Right atrium auricular region (tissue), 2 donors: ENCODE results near the gene ROGDI. TPM values are rescaled to one million over a fixed set of nuclear protein-coding genes. Genes with fewer than 3 reads are reported as not detected.
A peak's percentile ranks its signal among the peaks of the same experiment; 100 is the strongest.

Experiments
- DNase-seq: peaks from one replicate; pipeline ENCODE4 v3.0.0-alpha.2; 2019; ENCODE audit warnings: low spot score
- H3K27ac ChIP-seq, 2 donors: fragments of 200-600 bp; sonication (generic); 1 replicate in 1 of 2; 2 replicates in 1 of 2; pipeline ENCODE4 v1.5.1; 2016 to 2019
- H3K27me3 ChIP-seq, 2 donors: fragments of 200-600 bp; sonication (generic); one replicate each; pipeline versions ENCODE4 v1.5.1 to v1.6.0; 2017 to 2019
- H3K36me3 ChIP-seq: fragments of 200-600 bp; sonication (generic); one replicate; pipeline ENCODE4 v1.5.1; 2016
- H3K4me1 ChIP-seq, 2 donors: fragments of 200-600 bp; sonication (generic); one replicate each; pipeline versions ENCODE4 v1.5.1 to v1.6.0; 2017 to 2019
- H3K4me3 ChIP-seq, 2 donors: fragments of 200-600 bp; sonication (generic); 1 replicate in 1 of 2; 2 replicates in 1 of 2; pipeline ENCODE4 v1.5.1; 2017 to 2019; ENCODE audit warnings: mild to moderate bottlenecking in 1 of 2, moderate library complexity in 1 of 2
- H3K9me3 ChIP-seq, 2 donors: fragments of 200-600 bp; sonication (generic); one replicate each; pipeline ENCODE4 v1.5.1; 2019
- total RNA-seq, 2 donors: library from RNA; depleted of rRNA; stranded (reverse); fragments of >200 nt; gene quantifications; one replicate each; pipeline ENCODE4 v1.1.0, GENCODE V29; 2016
- TF ChIP-seq, protein P1 (sequence below), 2 donors: fragments of 200-600 bp; sonication (generic); IDR thresholded peaks; one replicate each; pipeline ENCODE4 v1.5.1; 2019; ENCODE audit warnings: antibody characterized with exemption in 2 of 2

Gene ROGDI
- total RNA-seq, result 10 to 100 TPM; 50.0 to 65.6 TPM

- Histone ChIP-seq H3K36me3 (peaks cover 28% of the 10 kb centered on the region), H3K27me3 (no peaks in the 10 kb centered on the region), H3K4me1 (peaks cover 0 to 47% of the 10 kb centered on the region in 2 donors), H3K4me3 (peak within 1 kb of the TSS; percentile 81 to 87), H3K27ac (peak within 1 kb of the TSS; percentile 88 to 94), H3K9me3 (no peaks in the 10 kb centered on the region)
- DNase-seq, result peak; percentile 74
- TF ChIP-seq, protein P1, sequence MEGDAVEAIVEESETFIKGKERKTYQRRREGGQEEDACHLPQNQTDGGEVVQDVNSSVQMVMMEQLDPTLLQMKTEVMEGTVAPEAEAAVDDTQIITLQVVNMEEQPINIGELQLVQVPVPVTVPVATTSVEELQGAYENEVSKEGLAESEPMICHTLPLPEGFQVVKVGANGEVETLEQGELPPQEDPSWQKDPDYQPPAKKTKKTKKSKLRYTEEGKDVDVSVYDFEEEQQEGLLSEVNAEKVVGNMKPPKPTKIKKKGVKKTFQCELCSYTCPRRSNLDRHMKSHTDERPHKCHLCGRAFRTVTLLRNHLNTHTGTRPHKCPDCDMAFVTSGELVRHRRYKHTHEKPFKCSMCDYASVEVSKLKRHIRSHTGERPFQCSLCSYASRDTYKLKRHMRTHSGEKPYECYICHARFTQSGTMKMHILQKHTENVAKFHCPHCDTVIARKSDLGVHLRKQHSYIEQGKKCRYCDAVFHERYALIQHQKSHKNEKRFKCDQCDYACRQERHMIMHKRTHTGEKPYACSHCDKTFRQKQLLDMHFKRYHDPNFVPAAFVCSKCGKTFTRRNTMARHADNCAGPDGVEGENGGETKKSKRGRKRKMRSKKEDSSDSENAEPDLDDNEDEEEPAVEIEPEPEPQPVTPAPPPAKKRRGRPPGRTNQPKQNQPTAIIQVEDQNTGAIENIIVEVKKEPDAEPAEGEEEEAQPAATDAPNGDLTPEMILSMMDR (IDR thresholded peaks at IDR 0.05), result no peak
Observed at GRCh38 chr16:4801962-4802658, at the start of gene ROGDI. TSS of gene ROGDI (minus strand) at chr16:4802633. CDS start at chr16:4802571, 62 bp downstream.

GRCh38 chr16:4850211-4850610 is 47.8 kb upstream of the ROGDI start:
- H3K27me3 ChIP-seq, result no peaks in the 10 kb centered on the region
- H3K9me3 ChIP-seq, result no peaks in the 10 kb centered on the region
- H3K36me3 ChIP-seq, result peaks cover 18% of the 10 kb centered on the region
- no peak overlapping the region for H3K27ac ChIP-seq
- TF ChIP-seq, protein P1 (IDR thresholded peaks at IDR 0.05), result no peak
- H3K4me1 ChIP-seq, result peaks cover 0 to 61% of the 10 kb centered on the region in 2 donors
- DNase-seq, result no peak
- H3K4me3 ChIP-seq, result no peak overlapping the region

- Histone ChIP-seq H3K9me3 (no peaks in the 10 kb centered on the region), H3K4me1 (peaks cover 0 to 63% of the 10 kb centered on the region in 2 donors), H3K27me3 (no peaks in the 10 kb centered on the region), H3K4me3 (peak overlapping the region; percentile 70 to 99), H3K27ac (peak overlapping the region; percentile 97 to 99), H3K36me3 (peaks cover 22% of the 10 kb centered on the region)
- peak; percentile 63 for DNase-seq
- TF ChIP-seq, protein P1 (IDR thresholded peaks at IDR 0.05), result no peak
Observed at GRCh38 chr16:4847774-4848587, 45.5 kb upstream of the ROGDI start.

DNA sequence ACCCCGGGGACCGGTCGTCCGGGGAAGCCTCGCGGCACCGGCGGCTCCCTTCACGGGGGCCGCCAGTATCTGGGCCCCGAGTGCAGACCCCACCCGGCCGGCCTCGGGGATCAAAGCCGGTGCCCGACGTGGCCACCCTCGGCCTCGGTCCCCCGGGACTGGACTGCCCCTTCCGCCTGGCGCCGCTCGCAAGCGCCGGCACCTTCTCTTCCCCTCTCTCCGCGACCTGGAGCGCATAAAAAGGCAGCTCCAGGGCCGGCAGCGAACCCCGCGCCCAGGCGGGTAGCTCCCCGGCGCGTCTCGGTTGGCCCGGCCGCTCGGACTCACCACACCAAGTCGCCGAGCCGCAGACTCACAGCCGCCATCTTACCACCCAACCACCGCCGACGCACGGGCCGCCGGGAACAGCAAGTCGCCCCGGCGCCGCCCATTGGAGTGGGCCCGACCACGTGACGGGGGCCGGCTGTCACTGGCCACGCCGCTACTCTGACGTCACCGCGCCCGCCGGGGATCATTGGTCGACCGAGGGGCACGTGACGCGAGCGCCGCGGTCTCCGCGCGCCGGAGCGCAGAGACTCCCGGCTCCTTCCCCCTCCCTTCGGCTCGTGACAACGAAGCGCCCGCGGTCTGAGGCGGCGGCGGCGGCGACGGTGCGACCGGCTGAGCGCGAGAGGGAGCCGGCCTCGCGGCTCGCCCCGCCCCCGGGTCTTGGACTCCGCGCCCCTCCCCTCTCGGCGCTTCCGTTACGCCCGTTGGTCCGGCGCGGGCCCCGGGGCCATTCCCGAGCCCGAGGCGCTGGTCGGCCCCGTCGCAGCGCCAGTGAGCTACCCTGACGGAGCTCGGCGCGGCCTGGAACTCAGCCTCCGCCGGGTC is 44.7 kb upstream of the ROGDI start, which contains the start of the genes GLYR1 and UBN1:
Gene GLYR1, minus strand, starts transcription at position 388 of the 873 bp plus-strand sequence. Its CDS starts 23 bp downstream, at position 365.
Gene UBN1, plus strand, starts transcription at position 581 of the 873 bp plus-strand sequence. CDS start 5,437 bp downstream, outside the sequence.
- Histone ChIP-seq H3K36me3 (peaks cover 30% of the 10 kb centered on the region), H3K4me1 (peaks cover 0 to 55% of the 10 kb centered on the region in 2 donors), H3K9me3 (no peaks in the 10 kb centered on the region), H3K27me3 (no peaks in the 10 kb centered on the region), H3K4me3 (peak within 1 kb of the TSS; percentile 70 to 99), H3K27ac (peak within 1 kb of the TSS; percentile 97 to 99)
- TF ChIP-seq, protein P1 (IDR thresholded peaks at IDR 0.05), result no peak
- DNase-seq, result peak; percentile 99

- no peaks in the 10 kb centered on the region for H3K9me3 ChIP-seq
- H3K4me3 ChIP-seq, result peak overlapping the region; percentile 70 to 99
- peak; percentile 64 for DNase-seq
- H3K4me1 ChIP-seq, result peaks cover 0 to 49% of the 10 kb centered on the region in 2 donors
- TF ChIP-seq, protein P1 (IDR thresholded peaks at IDR 0.05), result no peak
- H3K27me3 ChIP-seq, result no peaks in the 10 kb centered on the region
- peaks cover 37% of the 10 kb centered on the region for H3K36me3 ChIP-seq
- H3K27ac ChIP-seq, result peak overlapping the region; percentile 97 to 99
Observed at GRCh38 chr16:4846503-4846900, 44.1 kb upstream of the ROGDI start.
